ENCODE measurements around the gene ATG7. TPM values are rescaled to one million over a fixed set of nuclear protein-coding genes. Genes with fewer than 3 reads are reported as not detected.
"Not testable (repeated sequence)": the region's sequence is repeated elsewhere in the genome, so short reads cannot be mapped to it uniquely, and the experiment has no call there.

The ATG7 gene
- total RNA-seq, 2 experiments from 2014 or later, result 28.3 to 38.2 TPM

DNA sequence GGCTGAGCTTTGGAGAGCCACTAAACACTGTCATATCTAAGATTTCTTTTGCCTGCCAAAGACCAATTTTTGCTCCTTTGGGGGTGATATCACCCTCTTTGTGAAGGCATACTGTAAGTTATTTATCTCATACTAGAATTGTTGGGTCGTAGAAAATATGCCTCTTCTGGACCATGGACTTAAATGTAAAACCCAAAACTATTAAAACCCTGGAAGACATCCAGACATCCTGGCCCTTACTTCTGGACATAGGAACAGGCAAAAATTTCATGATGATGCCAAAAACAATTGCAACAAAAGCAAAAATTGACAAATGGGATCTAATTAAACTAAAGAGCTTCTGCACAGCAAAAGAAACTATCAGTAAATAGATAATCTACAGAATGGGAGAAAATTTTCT, 172.2 kb downstream of the ATG7 start:
- Mint-ChIP-seq H3K27me3 (no peaks in the 10 kb centered on the region), H3K27ac (no peak overlapping the region), H3K9me3 (ENCODE audit: low read depth) (no peaks in the 10 kb centered on the region), H3K4me3 (no peak overlapping the region), H3K36me3 (peaks cover 8% of the 10 kb centered on the region), H3K4me1 (no peaks in the 10 kb centered on the region)
- CTCF ChIA-PET, result no interaction called here
- DNase-seq, result no peak
- no peak for ATAC-seq

DNA sequence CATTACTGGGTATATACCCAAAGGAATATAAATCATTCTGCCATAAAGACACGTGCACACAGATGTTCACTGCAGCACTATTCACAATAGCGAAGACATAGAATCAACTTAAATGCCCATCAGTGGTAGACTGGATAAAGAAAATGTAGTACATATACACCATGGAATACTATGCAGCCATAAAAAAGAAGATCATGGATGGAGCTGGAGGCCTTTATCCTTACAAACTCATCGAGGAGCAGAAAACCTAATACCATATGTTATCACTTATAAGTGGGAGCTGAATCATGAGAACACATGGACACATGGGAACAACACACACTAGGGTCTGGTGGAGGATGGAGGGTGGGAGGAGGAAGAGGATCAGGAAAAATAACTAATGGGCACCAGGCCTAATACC, 173.0 kb downstream of the ATG7 start:
- H3K4me3 Mint-ChIP-seq; H3K27ac Mint-ChIP-seq; CTCF ChIA-PET; ATAC-seq; DNase-seq; H3K27me3 Mint-ChIP-seq; H3K4me1 Mint-ChIP-seq; H3K36me3 Mint-ChIP-seq; H3K9me3 Mint-ChIP-seq (ENCODE audit: low read depth): not testable (repeated sequence)

DNA sequence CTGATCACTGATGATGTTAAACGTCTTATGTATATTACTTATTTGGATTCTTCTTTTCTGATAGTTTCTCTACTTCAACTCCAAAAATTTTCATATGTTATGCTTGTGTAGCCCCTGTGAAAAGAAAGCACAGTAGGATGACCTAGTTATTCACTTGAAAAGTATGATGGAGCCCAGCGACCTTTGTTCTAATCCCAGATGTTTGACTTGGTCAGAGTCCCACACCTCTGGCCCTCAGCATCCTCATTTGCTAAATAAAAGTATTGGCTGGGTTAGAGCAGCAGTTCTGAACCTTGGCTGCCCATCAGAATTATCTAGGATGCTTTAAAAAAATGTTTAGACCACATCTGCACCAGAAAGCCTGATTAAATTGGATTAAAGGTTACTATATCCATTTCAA, 173.7 kb downstream of the ATG7 start:
- no peaks in the 10 kb centered on the region for H3K9me3 Mint-ChIP-seq (ENCODE audit: low read depth)
- CTCF ChIA-PET, result no interaction called here
- no peak for DNase-seq

DNA sequence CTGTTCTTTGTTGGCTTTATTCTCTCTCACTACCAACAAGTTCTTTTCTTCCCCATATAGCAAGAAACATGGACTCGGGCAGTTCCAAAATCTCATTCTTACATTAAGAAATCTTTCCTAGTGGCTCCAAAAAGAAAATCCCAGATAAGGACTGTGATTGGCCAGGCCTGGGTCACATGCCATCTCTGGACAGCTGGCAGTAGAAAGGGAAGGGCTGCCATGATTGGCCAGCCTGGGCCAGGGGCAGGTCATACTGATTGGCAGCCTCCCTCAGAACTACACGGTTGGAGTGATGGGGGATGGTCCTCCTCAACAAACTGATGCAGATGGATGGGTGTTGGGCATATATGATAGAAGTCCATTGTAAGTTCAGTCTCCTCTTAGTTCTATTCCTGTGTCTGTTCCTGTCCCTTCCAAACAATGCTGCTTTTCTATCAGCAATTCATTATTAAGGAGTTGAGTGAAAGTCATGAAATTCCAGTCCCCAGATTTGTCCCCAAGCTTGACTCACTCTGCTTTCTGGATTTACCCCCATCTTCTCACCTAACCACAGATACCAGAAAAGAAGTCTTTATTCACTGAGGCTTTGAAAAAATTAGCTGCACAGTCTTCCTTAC, 175.5 kb downstream of the ATG7 start:
- Mint-ChIP-seq H3K27ac (no peak overlapping the region), H3K36me3 (peaks cover 6% of the 10 kb centered on the region), H3K9me3 (ENCODE audit: low read depth) (no peaks in the 10 kb centered on the region), H3K4me3 (no peak overlapping the region), H3K27me3 (no peaks in the 10 kb centered on the region), H3K4me1 (no peaks in the 10 kb centered on the region)
- CTCF ChIA-PET, result no interaction called here
- DNase-seq, result no peak
- no peak for ATAC-seq

More for the DNA sequence above, 173.7 kb downstream of the ATG7 start:
- no peak overlapping the region for H3K27ac Mint-ChIP-seq
- no peak for ATAC-seq
- H3K36me3 Mint-ChIP-seq, result peaks cover 8% of the 10 kb centered on the region
- no peaks in the 10 kb centered on the region for H3K4me1 Mint-ChIP-seq
- H3K4me3 Mint-ChIP-seq, result no peak overlapping the region
- no peaks in the 10 kb centered on the region for H3K27me3 Mint-ChIP-seq

DNA sequence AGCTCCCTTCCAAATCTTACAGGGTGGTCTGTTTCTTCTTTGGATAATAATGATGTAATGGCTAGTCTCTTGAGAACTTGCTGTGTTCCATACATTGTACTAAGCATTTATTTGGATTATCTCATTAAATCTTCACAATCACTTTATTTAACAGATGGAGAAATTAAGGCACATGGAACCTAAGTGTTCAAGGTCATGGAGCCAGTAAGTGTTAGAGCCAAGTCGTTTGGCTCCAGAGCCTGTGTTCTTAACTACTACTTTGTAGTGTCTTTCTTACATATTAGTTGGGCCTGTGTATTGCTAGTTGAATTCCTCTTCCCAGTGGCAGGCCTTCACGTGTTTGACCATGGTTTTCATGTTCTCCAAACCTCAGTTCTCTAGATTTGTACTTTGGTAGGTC, 177.8 kb downstream of the ATG7 start:
- no peaks in the 10 kb centered on the region for H3K27me3 Mint-ChIP-seq
- ATAC-seq, result no peak

DNA sequence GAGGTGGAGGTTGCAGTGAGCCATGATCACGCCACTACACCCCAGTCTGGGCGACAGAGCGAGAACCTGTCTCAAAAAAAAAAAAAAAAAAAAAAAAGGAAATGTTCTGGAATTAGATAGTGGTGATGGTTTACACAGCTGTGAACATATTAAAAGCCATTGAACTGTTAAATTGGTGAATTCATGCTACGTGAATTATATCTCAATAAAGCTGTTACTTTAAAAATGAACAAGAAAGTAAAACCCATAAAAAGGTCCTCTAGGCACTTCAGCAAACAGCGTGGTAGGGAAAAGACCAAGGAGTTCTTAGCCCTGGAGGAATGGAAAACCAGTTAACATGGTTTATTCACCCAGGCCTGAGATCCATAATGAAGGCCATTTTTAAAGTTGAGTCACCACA, 180.1 kb downstream of the ATG7 start:
- Mint-ChIP-seq H3K4me1 (no peaks in the 10 kb centered on the region), H3K36me3 (no peaks in the 10 kb centered on the region), H3K4me3 (no peak overlapping the region), H3K27ac (no peak overlapping the region), H3K27me3 (no peaks in the 10 kb centered on the region), H3K9me3 (ENCODE audit: low read depth) (no peaks in the 10 kb centered on the region)
- DNase-seq (no peak), ATAC-seq (no peak)
- CTCF ChIA-PET, result interaction anchor here (0.6 kb wide), 1 partner anchor 227 kb away, joined by 3 read pairs; no protein-coding TSS in a partner anchor

More for the DNA sequence above, 177.8 kb downstream of the ATG7 start:
- H3K4me1 Mint-ChIP-seq, result no peaks in the 10 kb centered on the region
- peaks cover 3% of the 10 kb centered on the region for H3K36me3 Mint-ChIP-seq
- CTCF ChIA-PET, result interaction anchor here (1.3 kb wide), 1 partner anchor 17 kb away, joined by 4 read pairs; no protein-coding TSS in a partner anchor
- no peaks in the 10 kb centered on the region for H3K9me3 Mint-ChIP-seq (ENCODE audit: low read depth)
- DNase-seq, result no peak
- H3K27ac Mint-ChIP-seq, result no peak overlapping the region
- H3K4me3 Mint-ChIP-seq, result no peak overlapping the region

DNA sequence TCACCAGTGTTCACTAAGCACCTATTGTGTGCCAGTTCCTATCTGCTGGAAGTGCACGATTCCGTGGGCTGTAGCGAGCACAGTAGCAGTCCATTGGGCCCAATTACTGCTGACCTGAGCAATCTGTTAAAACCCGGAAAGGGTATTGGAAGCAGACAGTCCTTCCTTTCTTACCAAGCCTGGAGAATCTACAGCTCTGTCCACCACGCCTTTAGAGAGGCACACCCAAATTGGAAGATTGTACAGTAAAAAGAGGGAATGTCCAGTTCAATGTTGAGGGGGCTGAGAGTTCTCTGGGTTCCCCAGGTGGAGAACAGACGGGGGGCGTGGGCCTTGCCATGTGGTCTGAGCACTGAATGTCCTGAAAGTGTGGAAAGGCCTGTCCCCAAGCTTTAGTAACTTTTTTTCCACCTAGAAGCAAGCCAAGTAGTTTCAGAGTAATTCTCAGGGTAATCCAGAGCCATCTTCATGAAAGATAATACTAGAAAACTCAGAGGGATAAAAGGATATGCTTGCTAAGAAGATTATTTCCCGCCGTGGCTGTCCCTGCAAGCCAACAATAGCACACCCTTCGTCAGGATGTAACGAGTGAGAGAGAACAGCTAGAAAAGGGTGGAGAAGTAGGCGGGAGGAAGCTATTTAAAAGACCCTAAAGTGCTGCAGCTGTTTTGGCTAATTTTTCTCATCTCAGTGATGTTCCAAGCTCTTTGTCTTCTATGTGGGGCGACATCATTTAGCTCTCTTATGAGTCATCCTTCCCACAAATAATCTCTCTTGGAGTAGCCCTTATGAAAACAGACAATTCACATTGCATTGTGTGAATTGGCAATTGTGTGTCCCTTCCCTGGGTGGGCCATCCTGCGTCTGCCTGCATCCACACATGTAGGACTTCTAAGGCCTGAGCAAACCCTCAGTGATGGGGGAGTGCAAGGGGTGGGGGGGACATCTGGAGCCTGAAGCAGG, 181.0 kb downstream of the ATG7 start:
- no peak overlapping the region for H3K27ac Mint-ChIP-seq
- H3K4me1 Mint-ChIP-seq, result no peaks in the 10 kb centered on the region
- CTCF ChIA-PET, result interaction anchor here (0.6 kb wide), 1 partner anchor 226 kb away, joined by 3 read pairs; no protein-coding TSS in a partner anchor
- H3K36me3 Mint-ChIP-seq, result no peaks in the 10 kb centered on the region
- no peak overlapping the region for H3K4me3 Mint-ChIP-seq
- DNase-seq, result no peak
- no peak for ATAC-seq
- no peaks in the 10 kb centered on the region for H3K27me3 Mint-ChIP-seq
- H3K9me3 Mint-ChIP-seq (ENCODE audit: low read depth), result no peaks in the 10 kb centered on the region

DNA sequence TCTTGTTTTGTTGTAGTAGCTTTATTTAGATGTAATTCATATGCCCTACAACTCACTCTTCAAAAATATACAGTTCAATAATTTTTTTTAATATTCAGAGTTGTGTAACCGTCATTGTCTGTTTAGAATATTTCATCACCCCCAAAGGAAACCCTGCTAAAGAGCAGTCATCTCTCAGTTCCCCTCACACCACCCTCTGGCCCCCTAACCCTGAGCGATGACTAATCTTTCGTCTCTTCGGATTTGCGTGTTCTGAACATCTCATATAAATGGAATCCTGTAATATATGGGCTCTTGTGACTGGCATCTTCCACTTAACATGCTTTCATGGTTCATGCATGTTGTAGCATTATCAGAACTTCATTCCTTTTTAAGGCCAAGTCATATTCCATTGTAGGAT, 183.8 kb downstream of the ATG7 start:
- Mint-ChIP-seq H3K27me3 (no peaks in the 10 kb centered on the region), H3K36me3 (no peaks in the 10 kb centered on the region), H3K27ac (no peak overlapping the region), H3K4me1 (no peaks in the 10 kb centered on the region), H3K9me3 (ENCODE audit: low read depth) (no peaks in the 10 kb centered on the region), H3K4me3 (no peak overlapping the region)
- CTCF ChIA-PET, result no interaction called here
- ATAC-seq, result no peak
- no peak for DNase-seq

DNA sequence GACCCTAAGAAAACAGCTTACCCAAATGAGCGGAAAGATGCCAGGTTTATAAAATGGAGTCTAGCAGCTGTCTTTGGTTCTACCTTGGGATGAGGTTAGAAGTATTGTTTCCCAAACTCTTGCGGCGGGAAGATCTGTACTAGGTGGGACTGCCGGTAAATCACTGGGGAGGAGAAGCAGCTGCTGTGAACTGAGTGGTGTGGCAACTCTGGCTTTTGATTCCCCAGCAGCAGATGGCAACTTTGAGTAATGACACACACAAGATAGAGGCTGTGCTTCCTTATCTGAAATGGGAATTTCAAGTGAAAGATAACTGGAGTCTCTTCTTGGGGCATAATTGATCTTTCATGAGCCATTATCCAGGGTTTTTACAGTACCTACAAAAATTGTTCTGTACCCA, 184.9 kb downstream of the ATG7 start:
- Mint-ChIP-seq H3K4me3 (no peak overlapping the region), H3K9me3 (ENCODE audit: low read depth) (no peaks in the 10 kb centered on the region), H3K36me3 (no peaks in the 10 kb centered on the region), H3K4me1 (no peaks in the 10 kb centered on the region), H3K27ac (no peak overlapping the region), H3K27me3 (no peaks in the 10 kb centered on the region)
- no peak for DNase-seq
- no peak for ATAC-seq
- CTCF ChIA-PET, result no interaction called here

DNA sequence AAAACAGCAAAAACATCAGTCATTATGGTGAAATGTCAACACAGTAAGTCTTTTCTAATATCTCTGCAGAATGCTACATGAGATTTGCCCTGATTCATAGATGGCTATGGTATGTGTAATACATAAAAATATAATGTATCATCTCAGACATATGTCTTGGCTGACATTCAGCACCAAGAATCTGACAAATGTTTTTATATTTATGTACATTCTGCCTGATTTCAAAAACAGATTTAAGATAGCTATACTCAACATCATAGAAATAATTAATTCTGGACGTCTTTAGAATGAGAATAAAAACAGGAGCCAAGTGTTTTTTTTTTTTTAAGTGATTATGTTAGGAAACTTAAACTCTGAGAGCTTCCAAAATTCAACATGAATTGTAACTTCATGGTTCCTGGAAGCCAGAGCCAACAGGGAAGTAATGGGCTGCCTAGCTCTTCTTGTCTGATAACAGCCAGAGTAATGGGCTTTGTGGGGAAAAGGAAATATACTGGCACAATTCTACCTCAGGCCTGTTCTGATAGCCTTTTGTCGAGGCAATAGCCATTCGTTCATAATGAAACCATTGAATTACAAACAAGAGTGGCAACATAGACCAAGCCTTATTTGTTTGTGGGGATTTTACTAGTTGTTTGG, 187.1 kb downstream of the ATG7 start:
- Mint-ChIP-seq H3K27ac (no peak overlapping the region), H3K9me3 (ENCODE audit: low read depth) (no peaks in the 10 kb centered on the region), H3K4me3 (no peak overlapping the region), H3K4me1 (no peaks in the 10 kb centered on the region), H3K36me3 (no peaks in the 10 kb centered on the region), H3K27me3 (no peaks in the 10 kb centered on the region)
- CTCF ChIA-PET, result no interaction called here
- ATAC-seq (no peak), DNase-seq (no peak)

DNA sequence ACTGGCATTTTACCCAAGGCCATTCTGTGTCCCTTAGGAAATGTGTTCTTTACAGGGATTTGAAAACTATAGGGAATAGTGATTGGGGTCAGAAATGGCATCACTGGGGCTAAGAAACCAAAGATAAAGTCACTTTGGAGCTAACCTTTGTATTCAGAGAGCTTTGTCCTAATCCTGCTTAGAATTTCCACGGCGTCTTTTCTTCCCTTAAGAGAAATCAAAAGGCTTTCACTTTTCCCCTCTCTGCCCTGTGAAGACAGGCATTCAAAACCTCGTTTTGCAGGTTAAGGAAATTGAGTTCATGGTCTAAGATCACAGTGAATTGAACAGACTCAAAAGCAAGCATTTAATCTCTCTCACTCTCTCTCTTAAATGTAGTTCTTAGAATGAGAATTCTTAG, 189.0 kb downstream of the ATG7 start:
- no peak overlapping the region for H3K4me3 Mint-ChIP-seq
- CTCF ChIA-PET, result no interaction called here
- no peak overlapping the region for H3K27ac Mint-ChIP-seq
- DNase-seq (no peak), ATAC-seq (no peak)
- H3K36me3 Mint-ChIP-seq, result no peaks in the 10 kb centered on the region
- H3K4me1 Mint-ChIP-seq, result no peaks in the 10 kb centered on the region
- H3K27me3 Mint-ChIP-seq, result no peaks in the 10 kb centered on the region
- H3K9me3 Mint-ChIP-seq (ENCODE audit: low read depth), result no peaks in the 10 kb centered on the region

DNA sequence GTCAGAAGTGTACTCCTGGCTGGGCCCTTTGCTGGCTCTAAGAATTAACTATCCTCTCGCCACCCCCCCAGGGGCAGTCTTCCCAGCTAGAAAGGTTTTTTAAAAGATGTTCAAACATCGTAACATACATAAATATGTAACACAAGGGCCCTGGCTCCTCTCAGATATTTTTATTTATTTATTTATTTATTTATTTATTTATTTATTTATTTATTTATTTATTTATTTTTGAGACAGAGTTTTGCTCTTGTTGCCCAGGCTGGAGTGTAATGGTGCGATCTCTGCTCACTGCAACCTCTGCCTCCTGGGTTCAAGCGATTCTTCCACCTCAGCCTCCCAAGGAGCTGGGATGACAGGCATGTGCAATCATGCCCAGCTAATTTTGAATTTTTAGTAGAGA, 190.5 kb downstream of the ATG7 start:
- H3K27ac Mint-ChIP-seq; CTCF ChIA-PET; ATAC-seq; DNase-seq; H3K4me3 Mint-ChIP-seq; H3K9me3 Mint-ChIP-seq (ENCODE audit: low read depth); H3K4me1 Mint-ChIP-seq; H3K27me3 Mint-ChIP-seq; H3K36me3 Mint-ChIP-seq: not testable (repeated sequence)

DNA sequence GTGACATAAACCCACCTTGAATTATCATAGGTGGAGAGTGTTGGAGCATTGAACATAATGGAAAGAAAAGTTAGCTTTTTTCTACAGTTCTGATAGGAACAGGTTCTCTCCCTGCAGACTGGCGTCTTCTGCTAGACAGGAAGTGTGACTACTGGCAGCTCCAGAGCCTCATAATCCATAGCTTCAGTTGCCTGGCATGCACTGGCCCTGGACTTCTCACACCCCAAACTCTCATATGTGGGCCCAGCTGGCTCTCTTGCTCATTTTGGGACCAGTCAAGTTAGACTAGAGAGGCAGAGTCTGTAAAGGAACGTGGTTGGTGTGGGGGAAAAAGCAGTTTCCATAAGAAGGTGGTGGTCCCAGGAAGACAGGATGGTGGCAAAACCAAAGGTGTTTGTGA, 191.4 kb downstream of the ATG7 start:
- Mint-ChIP-seq H3K27ac (no peak overlapping the region), H3K27me3 (no peaks in the 10 kb centered on the region), H3K9me3 (ENCODE audit: low read depth) (no peaks in the 10 kb centered on the region), H3K36me3 (no peaks in the 10 kb centered on the region), H3K4me1 (no peaks in the 10 kb centered on the region), H3K4me3 (no peak overlapping the region)
- ATAC-seq, result no peak
- CTCF ChIA-PET, result no interaction called here
- DNase-seq, result no peak

DNA sequence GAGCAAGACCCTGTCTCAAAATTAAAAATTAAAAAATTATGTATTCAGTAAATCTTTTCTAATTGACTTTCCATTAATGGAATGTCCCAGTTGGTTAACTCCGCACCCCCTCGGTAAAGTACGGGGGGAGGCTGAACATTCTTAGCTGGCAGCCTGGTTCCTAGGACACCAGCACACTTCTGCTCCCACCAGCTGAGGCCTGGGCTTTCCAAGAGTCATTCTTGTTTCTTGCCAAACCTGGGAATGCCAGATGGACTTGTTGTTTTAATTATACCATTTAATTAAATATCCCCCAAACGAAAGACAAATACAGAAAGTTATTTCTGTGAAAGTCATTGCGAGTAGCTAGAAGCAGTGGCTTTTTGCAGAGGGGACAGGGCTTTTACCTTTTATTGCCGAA, 192.2 kb downstream of the ATG7 start:
- H3K4me1 Mint-ChIP-seq, result no peaks in the 10 kb centered on the region
- CTCF ChIA-PET, result no interaction called here
- ATAC-seq (no peak), DNase-seq (no peak)
- H3K27me3 Mint-ChIP-seq, result no peaks in the 10 kb centered on the region
- H3K4me3 Mint-ChIP-seq, result no peak overlapping the region
- H3K36me3 Mint-ChIP-seq, result no peaks in the 10 kb centered on the region
- no peak overlapping the region for H3K27ac Mint-ChIP-seq
- H3K9me3 Mint-ChIP-seq (ENCODE audit: low read depth), result no peaks in the 10 kb centered on the region

Data from activated CD8-positive, alpha-beta memory T cell treated with anti-CD3 and anti-CD28 coated beads, Interleukin-2, amount 10 ng/mL, durations not matched to agents 7 days and 5 days (primary cell).